GM12801 (cell line): ENCODE results near the gene LSM2.

Source experiments
- TF ChIP-seq, protein P1 (sequence below): IDR thresholded peaks from one replicate; pipeline ENCODE4 v1.5.1; 2011; ENCODE audit warnings: control low read depth; ENCODE audit not compliant: insufficient read length; ENCODE audit errors: extremely low read depth

Gene LSM2

GRCh38 chr6:31829633-31830283 lies 23.0 kb upstream of the LSM2 start:
- TF ChIP-seq, protein P1, sequence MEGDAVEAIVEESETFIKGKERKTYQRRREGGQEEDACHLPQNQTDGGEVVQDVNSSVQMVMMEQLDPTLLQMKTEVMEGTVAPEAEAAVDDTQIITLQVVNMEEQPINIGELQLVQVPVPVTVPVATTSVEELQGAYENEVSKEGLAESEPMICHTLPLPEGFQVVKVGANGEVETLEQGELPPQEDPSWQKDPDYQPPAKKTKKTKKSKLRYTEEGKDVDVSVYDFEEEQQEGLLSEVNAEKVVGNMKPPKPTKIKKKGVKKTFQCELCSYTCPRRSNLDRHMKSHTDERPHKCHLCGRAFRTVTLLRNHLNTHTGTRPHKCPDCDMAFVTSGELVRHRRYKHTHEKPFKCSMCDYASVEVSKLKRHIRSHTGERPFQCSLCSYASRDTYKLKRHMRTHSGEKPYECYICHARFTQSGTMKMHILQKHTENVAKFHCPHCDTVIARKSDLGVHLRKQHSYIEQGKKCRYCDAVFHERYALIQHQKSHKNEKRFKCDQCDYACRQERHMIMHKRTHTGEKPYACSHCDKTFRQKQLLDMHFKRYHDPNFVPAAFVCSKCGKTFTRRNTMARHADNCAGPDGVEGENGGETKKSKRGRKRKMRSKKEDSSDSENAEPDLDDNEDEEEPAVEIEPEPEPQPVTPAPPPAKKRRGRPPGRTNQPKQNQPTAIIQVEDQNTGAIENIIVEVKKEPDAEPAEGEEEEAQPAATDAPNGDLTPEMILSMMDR, result no peak

- TF ChIP-seq, protein P1, result no peak
Observed at GRCh38 chr6:31827286-31828079, 20.7 kb upstream of the LSM2 start, which contains the start of gene HSPA1B. Gene HSPA1B (plus strand): TSS chr6:31827738. CDS start chr6:31827951, 213 bp downstream.

DNA sequence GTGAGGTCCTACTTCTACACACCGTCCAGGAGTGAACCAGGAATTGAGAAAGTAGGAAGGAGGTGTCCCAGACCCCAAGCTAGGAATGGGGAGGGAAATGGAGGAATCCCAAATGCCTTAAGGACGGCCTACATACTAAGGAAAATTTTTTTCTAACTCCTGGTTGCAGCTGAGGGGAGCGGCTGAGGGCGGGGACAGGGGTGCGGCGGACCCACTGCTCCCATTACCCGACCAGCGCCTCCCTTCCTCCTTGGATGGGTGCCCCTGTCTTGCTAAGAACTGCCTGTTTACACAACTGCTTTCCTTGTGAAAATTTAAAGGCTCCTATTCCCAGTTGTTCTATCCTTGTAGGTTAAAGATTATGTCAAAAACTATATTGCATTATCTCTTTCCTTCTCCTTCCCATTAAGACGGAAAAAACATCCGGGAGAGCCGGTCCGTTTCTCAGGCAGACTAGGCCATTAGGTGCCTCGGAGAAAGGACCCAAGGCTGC lies 20.1 kb upstream of the LSM2 start:
- TF ChIP-seq, protein P1, result no peak

- TF ChIP-seq, protein P1, result no peak
Observed at GRCh38 chr6:31825553-31825952, 18.8 kb upstream of the LSM2 start.

GRCh38 chr6:31822036-31822821 lies 15.5 kb upstream of the LSM2 start:
- TF ChIP-seq, protein P1, result no peak

DNA sequence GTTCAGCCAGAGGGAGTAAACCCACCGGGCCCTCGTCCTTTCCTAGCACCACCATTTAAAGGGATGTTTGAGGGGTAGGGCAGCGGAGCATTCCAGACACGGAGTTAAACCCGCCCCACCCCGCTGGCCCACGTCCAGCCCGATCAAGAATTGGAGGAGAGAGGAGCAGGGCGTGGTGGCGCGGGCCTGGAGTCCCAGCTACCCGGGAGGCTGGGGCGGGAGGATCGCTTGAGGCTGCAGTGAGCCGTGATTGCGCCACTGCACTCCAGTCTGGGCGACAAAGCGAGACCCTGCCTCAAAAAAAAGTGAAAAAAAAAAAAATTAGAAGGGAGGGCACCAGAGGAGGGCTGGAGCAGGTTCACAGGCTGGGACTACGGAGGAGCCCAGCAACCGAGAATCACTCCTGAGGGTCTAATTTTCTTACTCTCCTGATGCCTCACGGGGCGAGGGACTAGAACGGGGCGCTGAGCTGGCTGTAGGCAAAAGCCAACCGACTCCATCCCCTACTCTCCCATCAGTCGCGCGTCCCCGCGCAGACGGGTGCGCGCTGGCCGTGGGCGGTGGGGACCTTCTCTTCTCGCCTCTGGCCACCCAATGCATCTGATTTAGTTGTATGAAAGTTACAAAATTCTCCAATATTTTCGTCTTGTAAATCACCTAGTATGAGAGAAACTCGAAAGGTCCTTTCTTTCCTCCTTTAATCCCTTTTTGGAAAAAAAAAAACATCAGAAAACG lies 14.7 kb upstream of the LSM2 start:
- TF ChIP-seq, protein P1, result no peak
